Ishikawa (cell line): ENCODE measurements around the gene BTF3L4.

Experiments used
- CEBPB ChIP-seq: IDR thresholded peaks from 2 replicates; pipeline ENCODE4 v1.6.1; 2012
- CREB1 ChIP-seq: IDR thresholded peaks from 2 replicates; pipeline ENCODE4 v1.6.1; 2012; ENCODE audit warnings: low read depth
- EGR1 ChIP-seq: IDR thresholded peaks from 2 replicates; pipeline ENCODE4 v1.6.1; 2012
- EP300 ChIP-seq: IDR thresholded peaks from 2 replicates; pipeline ENCODE4 v1.6.1; 2012; ENCODE audit warnings: borderline replicate concordance
- FOXM1 ChIP-seq: IDR thresholded peaks from 2 replicates; pipeline ENCODE4 v1.6.1; 2012; ENCODE audit warnings: low read depth, borderline replicate concordance
- NFIC ChIP-seq: IDR thresholded peaks from 2 replicates; pipeline ENCODE4 v1.6.1; 2012
- RAD21 ChIP-seq: IDR thresholded peaks from 2 replicates; pipeline ENCODE4 v1.6.1; 2012; ENCODE audit warnings: low read depth
- TAF1 ChIP-seq: IDR thresholded peaks from 2 replicates; pipeline ENCODE4 v1.6.1; 2012; ENCODE audit warnings: low read depth, mild to moderate bottlenecking
- TCF12 ChIP-seq: IDR thresholded peaks from 2 replicates; pipeline ENCODE4 v1.6.1; 2012; ENCODE audit warnings: low read depth
- TEAD4 ChIP-seq: IDR thresholded peaks from 2 replicates; pipeline ENCODE4 v1.6.1; 2012
- YY1 ChIP-seq: IDR thresholded peaks from 2 replicates; pipeline ENCODE4 v1.6.1; 2012; ENCODE audit warnings: low read depth
- ZBTB7A ChIP-seq: IDR thresholded peaks from 2 replicates; pipeline ENCODE4 v1.6.1; 2012; ENCODE audit warnings: low read depth
- TF ChIP-seq, protein P1 (sequence below): IDR thresholded peaks from 2 replicates; pipeline ENCODE4 v1.6.1; 2012
- TF ChIP-seq, protein P2 (sequence below): IDR thresholded peaks from 2 replicates; pipeline ENCODE4 v1.6.1; 2012; ENCODE audit warnings: low read depth, mild to moderate bottlenecking
- TF ChIP-seq, protein P3 (sequence below): IDR thresholded peaks from 2 replicates; pipeline ENCODE4 v1.6.1; 2012

Gene BTF3L4

DNA sequence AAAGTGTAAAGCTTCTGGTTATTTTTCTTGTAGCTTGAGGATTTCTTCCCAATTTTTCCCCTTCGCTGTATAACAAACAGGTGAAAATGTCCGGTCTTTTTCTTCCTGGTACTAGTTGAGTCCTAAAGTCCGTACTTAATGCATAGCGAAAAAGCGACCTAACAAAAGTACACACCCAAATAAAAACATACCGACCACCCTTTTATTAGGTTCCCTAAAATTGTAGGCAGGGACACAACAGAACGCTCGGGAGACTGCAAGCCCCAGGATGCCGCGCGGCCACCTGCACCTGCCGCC, 281 bp upstream of the BTF3L4 start:
- TF ChIP-seq ZBTB7A, result no peak

DNA sequence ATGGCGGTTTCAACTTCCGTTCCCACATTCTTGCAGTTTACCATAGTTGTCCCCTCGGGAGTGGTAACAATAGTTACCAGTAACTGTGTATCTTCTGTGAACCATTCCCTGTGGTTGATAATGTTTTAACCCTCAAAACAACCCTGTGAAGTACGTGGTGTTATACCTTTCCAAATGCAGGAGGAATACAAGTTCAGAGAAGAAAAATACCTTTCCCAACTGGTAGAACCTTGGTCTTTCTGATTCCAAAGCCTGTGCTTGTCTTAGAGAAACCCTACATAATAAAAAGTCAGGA, 789 bp downstream of the BTF3L4 start:
- no peak for TF ChIP-seq CREB1
- TF ChIP-seq, protein P1, sequence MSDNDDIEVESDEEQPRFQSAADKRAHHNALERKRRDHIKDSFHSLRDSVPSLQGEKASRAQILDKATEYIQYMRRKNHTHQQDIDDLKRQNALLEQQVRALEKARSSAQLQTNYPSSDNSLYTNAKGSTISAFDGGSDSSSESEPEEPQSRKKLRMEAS, result no peak
- no peak for TF ChIP-seq RAD21
- TF ChIP-seq CEBPB, result no peak
- no peak for TF ChIP-seq ZBTB7A
- TF ChIP-seq, protein P2, sequence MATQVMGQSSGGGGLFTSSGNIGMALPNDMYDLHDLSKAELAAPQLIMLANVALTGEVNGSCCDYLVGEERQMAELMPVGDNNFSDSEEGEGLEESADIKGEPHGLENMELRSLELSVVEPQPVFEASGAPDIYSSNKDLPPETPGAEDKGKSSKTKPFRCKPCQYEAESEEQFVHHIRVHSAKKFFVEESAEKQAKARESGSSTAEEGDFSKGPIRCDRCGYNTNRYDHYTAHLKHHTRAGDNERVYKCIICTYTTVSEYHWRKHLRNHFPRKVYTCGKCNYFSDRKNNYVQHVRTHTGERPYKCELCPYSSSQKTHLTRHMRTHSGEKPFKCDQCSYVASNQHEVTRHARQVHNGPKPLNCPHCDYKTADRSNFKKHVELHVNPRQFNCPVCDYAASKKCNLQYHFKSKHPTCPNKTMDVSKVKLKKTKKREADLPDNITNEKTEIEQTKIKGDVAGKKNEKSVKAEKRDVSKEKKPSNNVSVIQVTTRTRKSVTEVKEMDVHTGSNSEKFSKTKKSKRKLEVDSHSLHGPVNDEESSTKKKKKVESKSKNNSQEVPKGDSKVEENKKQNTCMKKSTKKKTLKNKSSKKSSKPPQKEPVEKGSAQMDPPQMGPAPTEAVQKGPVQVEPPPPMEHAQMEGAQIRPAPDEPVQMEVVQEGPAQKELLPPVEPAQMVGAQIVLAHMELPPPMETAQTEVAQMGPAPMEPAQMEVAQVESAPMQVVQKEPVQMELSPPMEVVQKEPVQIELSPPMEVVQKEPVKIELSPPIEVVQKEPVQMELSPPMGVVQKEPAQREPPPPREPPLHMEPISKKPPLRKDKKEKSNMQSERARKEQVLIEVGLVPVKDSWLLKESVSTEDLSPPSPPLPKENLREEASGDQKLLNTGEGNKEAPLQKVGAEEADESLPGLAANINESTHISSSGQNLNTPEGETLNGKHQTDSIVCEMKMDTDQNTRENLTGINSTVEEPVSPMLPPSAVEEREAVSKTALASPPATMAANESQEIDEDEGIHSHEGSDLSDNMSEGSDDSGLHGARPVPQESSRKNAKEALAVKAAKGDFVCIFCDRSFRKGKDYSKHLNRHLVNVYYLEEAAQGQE, result no peak
- no peak for TF ChIP-seq TCF12
- TF ChIP-seq TEAD4, result no peak
- TF ChIP-seq FOXM1, result no peak
- TF ChIP-seq TAF1, result no peak
- no peak for TF ChIP-seq EP300
- no peak for TF ChIP-seq NFIC
- TF ChIP-seq EGR1, result no peak
- TF ChIP-seq, protein P3, sequence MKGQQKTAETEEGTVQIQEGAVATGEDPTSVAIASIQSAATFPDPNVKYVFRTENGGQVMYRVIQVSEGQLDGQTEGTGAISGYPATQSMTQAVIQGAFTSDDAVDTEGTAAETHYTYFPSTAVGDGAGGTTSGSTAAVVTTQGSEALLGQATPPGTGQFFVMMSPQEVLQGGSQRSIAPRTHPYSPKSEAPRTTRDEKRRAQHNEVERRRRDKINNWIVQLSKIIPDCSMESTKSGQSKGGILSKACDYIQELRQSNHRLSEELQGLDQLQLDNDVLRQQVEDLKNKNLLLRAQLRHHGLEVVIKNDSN, result no peak
- TF ChIP-seq YY1, result no peak

DNA sequence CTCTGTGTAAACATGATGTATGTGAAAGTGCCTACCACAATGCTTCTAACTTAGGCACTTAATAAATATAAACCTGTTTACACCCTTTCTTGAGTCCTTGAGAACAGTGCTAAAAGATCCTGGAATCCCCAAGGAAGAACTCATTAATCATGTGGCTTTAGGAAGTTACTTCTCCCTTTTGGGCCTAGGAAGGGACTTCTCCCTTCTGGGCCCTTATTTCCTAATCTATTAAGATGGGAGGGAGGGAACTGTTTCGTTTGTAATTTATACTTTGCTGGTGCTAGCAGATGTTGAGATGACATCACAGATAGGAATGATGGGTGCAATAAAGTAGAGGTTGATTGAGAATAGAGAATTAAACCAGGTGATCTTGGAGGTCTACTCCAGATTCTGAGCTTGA, 1.2 kb downstream of the BTF3L4 start:
- TF ChIP-seq EGR1 (no peak), TEAD4 (no peak), RAD21 (no peak), TCF12 (no peak), EP300 (no peak), CEBPB (no peak), CREB1 (no peak)

DNA sequence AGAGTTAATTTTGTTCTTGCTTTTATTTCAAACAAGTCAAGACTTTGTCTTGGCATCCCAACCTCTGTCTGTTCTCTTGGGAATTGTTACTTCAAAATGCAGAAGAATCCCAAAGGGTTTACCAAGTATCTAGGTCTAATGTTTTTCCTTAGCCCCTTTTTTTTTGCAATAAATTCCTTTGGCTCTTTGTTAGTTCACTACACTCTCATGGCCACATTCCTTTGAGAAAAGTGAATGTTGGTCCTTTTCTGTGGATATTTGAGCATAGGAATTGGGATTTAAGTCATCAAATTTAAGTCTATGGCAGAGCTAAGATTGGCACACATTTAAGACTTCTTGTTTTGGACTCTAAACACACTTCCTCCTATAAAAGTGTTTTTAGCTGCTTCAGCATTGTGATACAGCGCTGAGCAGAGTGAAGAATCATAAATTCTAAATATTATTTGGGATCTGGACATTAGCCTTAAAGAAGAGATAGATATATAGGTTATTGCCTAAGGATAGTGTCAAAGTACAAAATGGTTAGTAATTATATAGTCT, 1.9 kb downstream of the BTF3L4 start:
- no peak for TF ChIP-seq CREB1
- no peak for TF ChIP-seq NFIC
- TF ChIP-seq, protein P1, result no peak
- no peak for TF ChIP-seq EP300
- TF ChIP-seq, protein P3, result no peak
- TF ChIP-seq YY1, result no peak
- no peak for TF ChIP-seq TEAD4
- TF ChIP-seq, protein P2, result no peak
- TF ChIP-seq ZBTB7A, result no peak
- no peak for TF ChIP-seq FOXM1
- TF ChIP-seq CEBPB, result no peak
- no peak for TF ChIP-seq RAD21
- TF ChIP-seq TCF12, result no peak
- TF ChIP-seq TAF1, result no peak
- TF ChIP-seq EGR1, result no peak

DNA sequence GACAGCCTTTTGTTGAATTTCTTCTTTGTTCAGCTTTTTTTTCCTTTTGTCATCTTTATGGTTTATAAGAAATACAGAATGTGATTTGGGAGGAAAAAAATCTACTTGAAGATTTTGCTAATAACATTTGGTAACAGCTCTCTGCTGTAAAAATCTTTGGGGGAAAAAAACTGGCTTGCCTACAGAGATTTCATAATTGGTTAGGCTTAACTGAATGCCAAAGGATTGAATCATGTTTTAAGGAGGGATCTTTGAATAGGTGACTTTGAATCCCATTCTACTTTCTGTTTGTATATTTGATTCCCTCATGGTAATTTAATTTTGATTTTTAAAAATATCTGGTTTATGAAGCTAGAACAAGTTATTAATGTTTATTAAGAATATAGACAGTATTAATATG, 3.2 kb downstream of the BTF3L4 start:
- TF ChIP-seq FOXM1 (no peak), RAD21 (no peak), EGR1 (no peak), TCF12 (no peak), EP300 (no peak), CREB1 (no peak), TEAD4 (no peak), TAF1 (no peak)
- TF ChIP-seq, protein P2, result no peak
- TF ChIP-seq, protein P1, result no peak
